WTC11 (cell line): ENCODE results near the gene VASH1.

Source experiments
- CTCF ChIP-seq: fragments of 200-600 bp; IDR thresholded peaks from 2 replicates; pipeline ENCODE4 v1.8.0; 2022; ENCODE audit warnings: antibody characterized with exemption
- FOXJ3 ChIP-seq: sonication (generic); formaldehyde crosslinking; IDR thresholded peaks from 2 replicates; pipeline ENCODE4 v1.9.0; 2021; ENCODE audit warnings: missing genetic modification reagents, mild to moderate bottlenecking, borderline replicate concordance
- FOXP4 ChIP-seq: sonication (generic); formaldehyde crosslinking; IDR thresholded peaks from 2 replicates; pipeline ENCODE4 v1.8.0; 2022; ENCODE audit warnings: mild to moderate bottlenecking, missing genetic modification reagents
- KAT7 ChIP-seq: sonication (generic); formaldehyde crosslinking; IDR thresholded peaks from 2 replicates; pipeline ENCODE4 v1.8.1; 2023; ENCODE audit warnings: missing genetic modification reagents, mild to moderate bottlenecking, borderline replicate concordance
- OVOL2 ChIP-seq: fragments of 250-450 bp; sonication (Bioruptor Pico); IDR thresholded peaks from 2 replicates; pipeline ENCODE4 v1.9.0; 2021; ENCODE audit warnings: mild to moderate bottlenecking, borderline replicate concordance
- TCF7 ChIP-seq: sonication (generic); formaldehyde crosslinking; IDR thresholded peaks from 2 replicates; pipeline ENCODE4 v1.8.0; 2022; ENCODE audit warnings: mild to moderate bottlenecking, low read depth, missing genetic modification reagents, moderate library complexity
- ZBTB43 ChIP-seq: sonication (generic); formaldehyde crosslinking; IDR thresholded peaks from 2 replicates; pipeline ENCODE4 v1.8.1; 2023; ENCODE audit warnings: mild to moderate bottlenecking, missing genetic modification reagents
- ZNF138 ChIP-seq: sonication (generic); formaldehyde crosslinking; conservative IDR thresholded peaks from 2 replicates; pipeline ENCODE4 v1.8.1; 2022; ENCODE audit warnings: mild to moderate bottlenecking, moderate library complexity, missing genetic modification reagents
- ZNF671 ChIP-seq: fragments of 250-450 bp; sonication (Bioruptor Pico); IDR thresholded peaks from 2 replicates; pipeline ENCODE4 v1.8.0; 2021; ENCODE audit warnings: mild to moderate bottlenecking
- ZSCAN18 ChIP-seq: fragments of 250-450 bp; sonication (Bioruptor Pico); IDR thresholded peaks from 2 replicates; pipeline ENCODE4 v2.1.2; 2022; ENCODE audit warnings: mild to moderate bottlenecking, moderate library complexity
- TF ChIP-seq, protein P1 (sequence below): sonication (generic); formaldehyde crosslinking; IDR thresholded peaks from 2 replicates; pipeline ENCODE4 v1.8.1; 2023; ENCODE audit warnings: mild to moderate bottlenecking, missing genetic modification reagents, moderate library complexity
- TF ChIP-seq, protein P2 (sequence below): sonication (generic); formaldehyde crosslinking; IDR thresholded peaks from 2 replicates; pipeline ENCODE4 v1.8.1; 2023; ENCODE audit warnings: mild to moderate bottlenecking, missing genetic modification reagents
- TF ChIP-seq, protein P3 (sequence below): sonication (generic); formaldehyde crosslinking; IDR thresholded peaks from 2 replicates; pipeline ENCODE4 v1.8.1; 2023; ENCODE audit warnings: mild to moderate bottlenecking, missing genetic modification reagents, borderline replicate concordance
- TF ChIP-seq, protein P4 (sequence below): sonication (generic); formaldehyde crosslinking; conservative IDR thresholded peaks from 2 replicates; pipeline ENCODE4 v1.8.1; 2022; ENCODE audit warnings: mild to moderate bottlenecking, missing genetic modification reagents

- TF ChIP-seq CTCF = no peak
- TF ChIP-seq, protein P1, sequence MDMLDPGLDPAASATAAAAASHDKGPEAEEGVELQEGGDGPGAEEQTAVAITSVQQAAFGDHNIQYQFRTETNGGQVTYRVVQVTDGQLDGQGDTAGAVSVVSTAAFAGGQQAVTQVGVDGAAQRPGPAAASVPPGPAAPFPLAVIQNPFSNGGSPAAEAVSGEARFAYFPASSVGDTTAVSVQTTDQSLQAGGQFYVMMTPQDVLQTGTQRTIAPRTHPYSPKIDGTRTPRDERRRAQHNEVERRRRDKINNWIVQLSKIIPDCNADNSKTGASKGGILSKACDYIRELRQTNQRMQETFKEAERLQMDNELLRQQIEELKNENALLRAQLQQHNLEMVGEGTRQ (CRISPR knock-in tag) = no peak
- TF ChIP-seq TCF7 (CRISPR knock-in tag) = no peak
- TF ChIP-seq, protein P2, sequence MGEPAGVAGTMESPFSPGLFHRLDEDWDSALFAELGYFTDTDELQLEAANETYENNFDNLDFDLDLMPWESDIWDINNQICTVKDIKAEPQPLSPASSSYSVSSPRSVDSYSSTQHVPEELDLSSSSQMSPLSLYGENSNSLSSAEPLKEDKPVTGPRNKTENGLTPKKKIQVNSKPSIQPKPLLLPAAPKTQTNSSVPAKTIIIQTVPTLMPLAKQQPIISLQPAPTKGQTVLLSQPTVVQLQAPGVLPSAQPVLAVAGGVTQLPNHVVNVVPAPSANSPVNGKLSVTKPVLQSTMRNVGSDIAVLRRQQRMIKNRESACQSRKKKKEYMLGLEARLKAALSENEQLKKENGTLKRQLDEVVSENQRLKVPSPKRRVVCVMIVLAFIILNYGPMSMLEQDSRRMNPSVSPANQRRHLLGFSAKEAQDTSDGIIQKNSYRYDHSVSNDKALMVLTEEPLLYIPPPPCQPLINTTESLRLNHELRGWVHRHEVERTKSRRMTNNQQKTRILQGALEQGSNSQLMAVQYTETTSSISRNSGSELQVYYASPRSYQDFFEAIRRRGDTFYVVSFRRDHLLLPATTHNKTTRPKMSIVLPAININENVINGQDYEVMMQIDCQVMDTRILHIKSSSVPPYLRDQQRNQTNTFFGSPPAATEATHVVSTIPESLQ (CRISPR knock-in tag) = no peak
- TF ChIP-seq OVOL2 = no peak
- TF ChIP-seq FOXJ3 = no peak
- TF ChIP-seq, protein P3, sequence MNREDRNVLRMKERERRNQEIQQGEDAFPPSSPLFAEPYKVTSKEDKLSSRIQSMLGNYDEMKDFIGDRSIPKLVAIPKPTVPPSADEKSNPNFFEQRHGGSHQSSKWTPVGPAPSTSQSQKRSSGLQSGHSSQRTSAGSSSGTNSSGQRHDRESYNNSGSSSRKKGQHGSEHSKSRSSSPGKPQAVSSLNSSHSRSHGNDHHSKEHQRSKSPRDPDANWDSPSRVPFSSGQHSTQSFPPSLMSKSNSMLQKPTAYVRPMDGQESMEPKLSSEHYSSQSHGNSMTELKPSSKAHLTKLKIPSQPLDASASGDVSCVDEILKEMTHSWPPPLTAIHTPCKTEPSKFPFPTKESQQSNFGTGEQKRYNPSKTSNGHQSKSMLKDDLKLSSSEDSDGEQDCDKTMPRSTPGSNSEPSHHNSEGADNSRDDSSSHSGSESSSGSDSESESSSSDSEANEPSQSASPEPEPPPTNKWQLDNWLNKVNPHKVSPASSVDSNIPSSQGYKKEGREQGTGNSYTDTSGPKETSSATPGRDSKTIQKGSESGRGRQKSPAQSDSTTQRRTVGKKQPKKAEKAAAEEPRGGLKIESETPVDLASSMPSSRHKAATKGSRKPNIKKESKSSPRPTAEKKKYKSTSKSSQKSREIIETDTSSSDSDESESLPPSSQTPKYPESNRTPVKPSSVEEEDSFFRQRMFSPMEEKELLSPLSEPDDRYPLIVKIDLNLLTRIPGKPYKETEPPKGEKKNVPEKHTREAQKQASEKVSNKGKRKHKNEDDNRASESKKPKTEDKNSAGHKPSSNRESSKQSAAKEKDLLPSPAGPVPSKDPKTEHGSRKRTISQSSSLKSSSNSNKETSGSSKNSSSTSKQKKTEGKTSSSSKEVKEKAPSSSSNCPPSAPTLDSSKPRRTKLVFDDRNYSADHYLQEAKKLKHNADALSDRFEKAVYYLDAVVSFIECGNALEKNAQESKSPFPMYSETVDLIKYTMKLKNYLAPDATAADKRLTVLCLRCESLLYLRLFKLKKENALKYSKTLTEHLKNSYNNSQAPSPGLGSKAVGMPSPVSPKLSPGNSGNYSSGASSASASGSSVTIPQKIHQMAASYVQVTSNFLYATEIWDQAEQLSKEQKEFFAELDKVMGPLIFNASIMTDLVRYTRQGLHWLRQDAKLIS = no peak
- no peak for TF ChIP-seq ZSCAN18 (CRISPR knock-in tag)
- TF ChIP-seq ZNF138 (CRISPR knock-in tag) = no peak
- TF ChIP-seq, protein P4, sequence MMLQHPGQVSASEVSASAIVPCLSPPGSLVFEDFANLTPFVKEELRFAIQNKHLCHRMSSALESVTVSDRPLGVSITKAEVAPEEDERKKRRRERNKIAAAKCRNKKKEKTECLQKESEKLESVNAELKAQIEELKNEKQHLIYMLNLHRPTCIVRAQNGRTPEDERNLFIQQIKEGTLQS = no peak
- TF ChIP-seq ZNF671 = no peak
- TF ChIP-seq ZBTB43 (CRISPR knock-in tag) = no peak
- TF ChIP-seq KAT7 (CRISPR knock-in tag) = no peak
- TF ChIP-seq FOXP4 (CRISPR knock-in tag) = no peak
These were observed 46.7 kb downstream of the VASH1 start for GRCh38 chr14:76808011-76808410.
